Esophagus squamous epithelium (tissue), 4 donors: ENCODE data around the gene RTF2.

Experiments
- CTCF ChIP-seq, 6 experiments: fragments of 450-650 bp in 4 of 6; fragments of 200-600 bp in 2 of 6; sonication (generic) in 2 of 6; IDR thresholded peaks; one replicate each; pipeline ENCODE4 v1.5.1; 2016 to 2019; ENCODE audit warnings: antibody characterized with exemption in 6 of 6, mild to moderate bottlenecking in 4 of 6, moderate library complexity in 4 of 6
- POLR2A ChIP-seq, 4 donors: fragments of 450-650 bp; IDR thresholded peaks; one replicate each; pipeline ENCODE4 v1.6.1; 2017; ENCODE audit warnings: antibody characterized with exemption in 4 of 4, mild to moderate bottlenecking in 4 of 4, moderate library complexity in 3 of 4

- TF ChIP-seq CTCF (IDR thresholded peaks at IDR 0.05) (no peak), POLR2A (IDR thresholded peaks at IDR 0.05) (no peak)
Measured at GRCh38 chr20:56442389-56443365, 25.8 kb upstream of the RTF2 start.
